VCaP (cell line): Measurements from ENCODE around the gene TMCO4.

Source experiments
- H3K27ac ChIP-seq: fragments of 450-650 bp; 2 replicates; pipeline ENCODE4 v1.5.1; 2017
- CTCF ChIP-seq: fragments of 450-650 bp; conservative IDR thresholded peaks from 2 replicates; pipeline ENCODE4 v1.5.1; 2017; ENCODE audit warnings: mild to moderate bottlenecking, moderate library complexity

TMCO4 gene

DNA sequence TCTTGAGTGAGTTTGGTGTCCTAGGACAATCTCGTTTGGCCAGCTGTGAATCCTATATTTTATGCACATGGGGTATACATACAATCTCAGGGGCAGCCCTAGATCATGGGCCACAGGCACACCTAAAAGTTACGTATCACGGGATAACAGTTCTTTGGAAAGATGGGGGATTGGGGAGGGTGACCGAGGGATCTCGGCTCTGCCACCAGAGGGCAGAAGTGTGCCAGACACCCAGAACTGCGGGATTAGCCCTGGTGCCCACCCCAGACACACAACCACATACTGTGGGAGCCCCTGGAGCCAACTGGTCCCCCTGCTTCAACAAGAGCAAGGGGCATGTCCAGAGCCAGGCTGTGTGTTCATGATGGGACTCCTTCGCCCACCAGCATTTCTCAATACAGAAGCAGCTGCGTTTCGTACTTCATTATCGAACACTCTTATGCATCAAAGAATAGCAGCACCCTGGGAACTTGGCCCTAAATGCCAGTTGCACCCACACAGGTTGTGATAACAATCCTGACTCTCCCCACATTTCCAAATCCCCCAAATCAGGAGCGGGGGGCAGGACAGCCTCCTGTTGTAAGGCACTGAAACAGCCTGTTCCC lies 37.4 kb downstream of the TMCO4 start:
- H3K27ac ChIP-seq, result no peak overlapping the region
- peak; percentile 91 for TF ChIP-seq CTCF

DNA sequence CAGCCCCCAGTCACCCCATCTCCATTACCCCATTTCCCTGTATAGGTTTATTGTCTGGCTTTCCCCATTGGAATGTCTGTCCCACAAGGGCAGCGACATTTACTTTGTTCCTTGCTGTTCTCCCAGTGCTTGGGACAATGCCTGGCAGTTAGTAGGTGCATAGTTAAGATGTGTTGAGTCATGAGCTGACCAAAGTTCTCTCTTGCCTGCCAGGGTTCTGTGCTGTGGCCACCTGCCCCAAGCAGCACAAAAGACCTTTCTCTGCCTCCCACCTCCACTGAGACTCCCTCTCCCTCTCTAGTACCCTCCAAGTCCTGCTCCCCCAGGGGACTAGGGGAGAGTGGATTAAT lies 40.0 kb downstream of the TMCO4 start:
- no peak overlapping the region for H3K27ac ChIP-seq
- TF ChIP-seq CTCF, result no peak

DNA sequence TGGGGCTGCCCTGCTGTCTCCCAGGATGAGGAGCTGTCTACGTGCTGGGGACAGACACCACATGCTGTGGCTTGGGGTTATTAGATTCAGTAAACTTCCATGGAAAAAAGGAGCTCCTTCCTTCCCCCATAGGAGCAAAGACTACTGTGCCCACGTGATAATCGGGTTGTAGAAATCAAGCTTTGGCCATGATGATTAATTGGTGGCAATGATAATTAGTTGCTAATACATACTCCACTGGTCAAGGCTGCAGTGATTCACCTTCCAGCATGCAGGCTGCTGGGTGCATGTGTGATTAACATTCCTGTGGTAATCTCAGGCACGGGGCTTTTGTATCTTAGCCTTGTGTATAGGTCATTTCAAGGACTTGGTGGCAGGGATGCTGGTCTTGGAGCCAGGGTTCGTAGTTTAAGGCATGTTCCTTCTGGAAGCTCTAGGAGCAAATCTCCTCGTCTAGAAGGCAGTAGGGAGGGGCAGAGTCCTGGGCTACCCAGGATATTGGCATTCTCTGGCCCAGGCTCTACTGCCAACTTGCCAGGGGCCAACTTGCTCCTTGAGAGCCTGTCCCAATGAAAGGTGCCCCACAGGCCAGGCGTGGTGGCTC lies 41.4 kb downstream of the TMCO4 start:
- TF ChIP-seq CTCF, result no peak
- no peak overlapping the region for H3K27ac ChIP-seq

GRCh38 chr1:19757641-19758040 lies 42.1 kb downstream of the TMCO4 start:
- H3K27ac ChIP-seq, result no peak overlapping the region
- TF ChIP-seq CTCF, result no peak

DNA sequence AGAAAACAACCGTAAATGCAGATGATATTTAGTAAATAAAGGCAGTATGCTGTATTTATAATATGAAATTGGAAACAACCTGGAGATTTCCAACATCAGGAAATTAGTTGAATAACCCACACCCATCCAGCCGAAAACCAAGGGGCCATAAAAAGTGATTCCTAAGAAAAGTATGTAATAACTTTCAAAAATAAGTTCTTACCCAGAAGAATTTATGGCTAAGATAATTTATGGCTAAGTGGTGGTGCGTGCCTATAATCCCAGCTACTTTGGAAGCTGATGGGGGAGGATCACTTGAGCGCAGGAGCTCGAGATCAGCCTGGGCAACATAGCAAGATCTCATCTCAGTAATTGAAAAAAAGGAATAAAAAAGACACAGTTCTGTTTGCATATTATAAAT lies 43.2 kb downstream of the TMCO4 start:
- no peak for TF ChIP-seq CTCF
- H3K27ac ChIP-seq, result no peak overlapping the region

GRCh38 chr1:19754482-19754881 lies 45.2 kb downstream of the TMCO4 start:
- peak overlapping the region; percentile 68 for H3K27ac ChIP-seq
- TF ChIP-seq CTCF, result no peak

GRCh38 chr1:19752083-19752696 lies 47.5 kb downstream of the TMCO4 start:
- no peak overlapping the region for H3K27ac ChIP-seq
- TF ChIP-seq CTCF, result no peak
